D721Med (cell line): ENCODE results near the gene KIF5A.

ENCODE experiments used
- DNase-seq: peaks from one replicate; pipeline ENCODE4 v3.0.0; 2011; ENCODE audit warnings: low spot score; ENCODE audit not compliant: insufficient read length
- FAIRE-seq: peaks from 2 replicates; lab custom pipeline; 2011; peaks lifted over from hg19 to GRCh38; lab: Jason Lieb, UNC
- TF ChIP-seq, protein P1 (sequence below): IDR thresholded peaks from 2 replicates; pipeline ENCODE4 v1.5.1; 2012; ENCODE audit warnings: mild to moderate bottlenecking, control low read depth; ENCODE audit not compliant: insufficient read depth; ENCODE audit errors: missing control alignments

Gene KIF5A

DNA sequence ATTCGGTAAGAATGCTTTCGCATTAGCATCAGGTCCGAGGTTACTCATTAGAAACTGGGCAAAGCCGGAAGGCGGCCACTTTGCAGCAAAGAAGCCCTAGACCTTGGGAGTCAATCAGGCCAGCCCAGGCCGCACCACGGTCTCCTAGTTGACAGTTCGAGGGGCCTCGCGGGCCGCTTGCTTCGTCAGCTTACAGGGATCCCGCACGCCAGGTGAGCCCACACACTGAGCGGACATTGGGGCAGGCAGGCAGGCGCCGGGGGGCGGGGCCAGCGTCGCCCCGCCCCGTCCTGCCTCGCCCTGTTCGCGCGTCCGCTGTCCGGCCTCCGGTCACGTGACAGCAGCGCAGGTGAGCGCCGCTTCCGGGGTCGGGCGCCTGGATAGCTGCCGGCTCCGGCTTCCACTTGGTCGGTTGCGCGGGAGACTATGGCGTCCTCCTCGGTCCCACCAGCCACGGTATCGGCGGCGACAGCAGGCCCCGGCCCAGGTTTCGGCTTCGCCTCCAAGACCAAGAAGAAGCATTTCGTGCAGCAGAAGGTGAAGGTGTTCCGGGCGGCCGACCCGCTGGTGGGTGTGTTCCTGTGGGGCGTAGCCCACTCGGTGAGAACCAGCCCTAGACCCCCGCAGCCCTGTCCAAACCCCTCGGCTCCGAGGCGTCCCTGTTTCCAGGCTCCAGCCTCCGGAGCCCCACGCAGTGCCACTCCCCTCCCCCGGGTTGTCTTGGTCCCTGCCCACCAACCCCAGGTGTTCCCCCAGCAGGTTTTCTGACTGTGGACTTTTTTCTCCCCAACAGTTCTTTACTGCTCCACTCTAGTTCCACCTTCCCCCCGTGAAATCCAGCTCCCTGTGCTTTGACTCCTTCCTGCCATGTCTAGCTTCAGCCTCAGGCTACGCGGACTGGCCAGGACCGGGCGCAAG lies 41.3 kb downstream of the KIF5A start, which contains the start of gene PIP4K2C:
TSS of gene PIP4K2C (plus strand) at position 329 of the 918 bp plus-strand sequence. CDS start at position 427, 98 bp downstream.
- TF ChIP-seq, protein P1, sequence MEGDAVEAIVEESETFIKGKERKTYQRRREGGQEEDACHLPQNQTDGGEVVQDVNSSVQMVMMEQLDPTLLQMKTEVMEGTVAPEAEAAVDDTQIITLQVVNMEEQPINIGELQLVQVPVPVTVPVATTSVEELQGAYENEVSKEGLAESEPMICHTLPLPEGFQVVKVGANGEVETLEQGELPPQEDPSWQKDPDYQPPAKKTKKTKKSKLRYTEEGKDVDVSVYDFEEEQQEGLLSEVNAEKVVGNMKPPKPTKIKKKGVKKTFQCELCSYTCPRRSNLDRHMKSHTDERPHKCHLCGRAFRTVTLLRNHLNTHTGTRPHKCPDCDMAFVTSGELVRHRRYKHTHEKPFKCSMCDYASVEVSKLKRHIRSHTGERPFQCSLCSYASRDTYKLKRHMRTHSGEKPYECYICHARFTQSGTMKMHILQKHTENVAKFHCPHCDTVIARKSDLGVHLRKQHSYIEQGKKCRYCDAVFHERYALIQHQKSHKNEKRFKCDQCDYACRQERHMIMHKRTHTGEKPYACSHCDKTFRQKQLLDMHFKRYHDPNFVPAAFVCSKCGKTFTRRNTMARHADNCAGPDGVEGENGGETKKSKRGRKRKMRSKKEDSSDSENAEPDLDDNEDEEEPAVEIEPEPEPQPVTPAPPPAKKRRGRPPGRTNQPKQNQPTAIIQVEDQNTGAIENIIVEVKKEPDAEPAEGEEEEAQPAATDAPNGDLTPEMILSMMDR, result no peak
- FAIRE-seq, result no peak
- DNase-seq, result peak; percentile 80

DNA sequence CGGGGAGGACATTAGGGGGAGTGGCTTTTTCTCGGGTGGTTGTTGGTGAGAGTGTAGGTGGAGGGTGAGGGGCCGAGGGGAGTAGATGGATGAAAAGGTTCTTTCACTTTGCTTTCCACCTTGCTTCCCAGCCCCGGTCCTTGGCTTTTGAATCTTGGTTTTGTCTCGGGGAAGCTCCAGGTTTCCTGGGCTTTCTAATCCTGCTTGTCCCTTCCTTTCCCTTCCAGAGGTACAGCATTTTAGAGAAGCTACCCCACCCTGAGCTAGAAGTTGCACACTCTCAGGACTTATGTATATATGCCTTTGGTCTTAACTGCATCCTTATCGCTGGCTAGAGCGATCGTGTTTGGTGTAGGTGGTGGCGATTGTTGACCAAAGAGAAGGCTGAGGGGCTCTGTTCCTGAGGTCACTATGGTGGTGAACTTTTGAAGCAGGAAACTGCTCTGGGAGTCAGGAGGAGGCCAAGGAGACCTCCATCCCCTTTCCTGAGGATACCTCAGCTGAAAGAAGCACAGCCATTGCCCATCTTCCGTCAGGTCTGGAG lies 42.0 kb downstream of the KIF5A start:
- no peak for DNase-seq
- no peak for FAIRE-seq
- TF ChIP-seq, protein P1, result no peak

DNA sequence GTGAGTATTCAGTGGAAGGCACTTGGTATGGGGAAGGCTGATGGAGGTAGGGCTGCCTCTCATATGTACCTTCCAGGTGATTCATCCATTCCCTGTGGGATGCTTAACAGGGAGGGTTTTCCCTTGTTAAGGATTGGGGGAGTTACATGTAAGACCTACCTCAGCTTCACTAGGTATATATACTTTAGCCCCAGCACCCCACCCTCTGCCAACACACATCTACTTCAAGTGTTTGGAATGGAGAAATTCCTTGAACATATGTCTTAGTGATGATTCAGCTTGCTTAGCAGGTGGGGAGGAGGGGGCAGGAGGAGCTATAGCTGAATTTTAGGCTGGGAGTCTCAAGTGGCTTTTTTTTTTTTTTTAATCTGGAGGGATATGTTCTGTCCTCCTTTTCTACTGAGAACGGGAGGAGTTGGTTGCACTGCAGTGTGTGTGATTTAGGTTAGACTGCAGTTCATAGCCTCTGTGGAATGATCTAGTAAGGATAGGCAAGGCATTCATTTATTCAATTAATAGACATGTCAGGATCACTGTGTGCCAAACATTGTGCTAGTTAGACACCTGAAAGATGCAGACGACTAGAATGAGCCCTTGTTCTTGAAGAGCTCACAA lies 42.8 kb downstream of the KIF5A start:
- DNase-seq (no peak), FAIRE-seq (no peak)
- TF ChIP-seq, protein P1, result no peak

DNA sequence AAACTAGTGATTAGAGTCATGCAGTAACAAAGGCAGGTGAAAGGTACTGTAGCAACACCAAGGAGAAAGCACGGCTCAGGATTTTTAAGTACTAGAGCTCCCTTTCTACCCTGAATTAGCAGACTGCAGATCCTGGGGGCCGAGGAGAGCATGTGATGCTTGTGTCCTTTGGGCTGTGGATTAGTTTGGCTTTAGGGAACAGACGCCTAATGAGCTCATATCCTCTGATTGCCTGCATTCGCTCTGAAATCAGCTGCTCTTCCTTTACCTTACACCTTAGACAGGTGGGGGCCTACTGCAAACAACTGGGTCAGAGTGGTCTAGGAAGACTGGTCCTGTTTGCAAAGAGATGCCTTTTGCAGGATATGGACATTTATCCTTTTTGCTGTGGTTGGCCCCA lies 43.3 kb downstream of the KIF5A start:
- DNase-seq, result no peak

DNA sequence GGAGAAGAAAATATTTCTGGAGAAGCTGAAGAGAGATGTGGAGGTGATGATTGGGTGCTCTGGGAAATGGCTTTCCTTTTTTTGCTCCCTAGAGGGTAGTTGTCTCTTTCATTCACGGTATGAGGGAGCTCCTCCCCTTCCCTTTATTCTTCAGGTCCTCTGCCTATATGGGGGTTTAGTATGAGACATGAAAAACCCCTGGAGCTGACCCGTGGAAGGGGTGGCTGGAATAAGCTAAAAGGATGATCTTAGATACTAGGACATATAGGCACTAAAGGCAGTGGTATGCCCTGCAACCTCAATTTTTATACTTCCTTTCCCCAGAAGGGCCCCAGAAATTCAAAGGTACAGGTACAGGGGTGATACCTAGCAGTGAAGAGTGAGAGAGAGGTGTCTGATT lies 50.6 kb downstream of the KIF5A start:
- FAIRE-seq, result no peak
- DNase-seq, result no peak
- TF ChIP-seq, protein P1, result no peak

More for the DNA sequence above, 43.3 kb downstream of the KIF5A start:
- TF ChIP-seq, protein P1, result no peak
- no peak for FAIRE-seq

DNA sequence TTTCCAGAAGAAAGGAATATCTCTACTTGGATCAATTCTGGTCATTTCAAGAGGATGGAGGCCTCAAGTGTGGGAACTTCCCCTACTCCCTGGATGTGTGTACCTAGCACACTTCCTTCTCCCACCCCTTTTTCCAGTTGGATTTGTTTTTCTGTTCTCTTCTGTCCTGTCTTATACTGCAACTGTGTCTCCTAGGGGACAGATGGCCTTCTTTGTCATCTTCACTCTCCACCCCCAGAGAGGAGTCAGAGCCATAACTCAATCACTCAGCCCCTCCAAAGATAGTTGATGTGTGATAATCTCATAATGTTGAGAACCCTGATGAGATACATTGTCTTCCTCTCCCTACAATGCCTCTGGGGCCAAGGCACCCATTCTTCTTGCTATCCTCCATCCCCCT lies 52.7 kb downstream of the KIF5A start:
- TF ChIP-seq, protein P1, result no peak
- DNase-seq, result no peak

More for the DNA sequence above, 52.7 kb downstream of the KIF5A start:
- no peak for FAIRE-seq
